ENCODE data around the gene GADD45B.

DNA sequence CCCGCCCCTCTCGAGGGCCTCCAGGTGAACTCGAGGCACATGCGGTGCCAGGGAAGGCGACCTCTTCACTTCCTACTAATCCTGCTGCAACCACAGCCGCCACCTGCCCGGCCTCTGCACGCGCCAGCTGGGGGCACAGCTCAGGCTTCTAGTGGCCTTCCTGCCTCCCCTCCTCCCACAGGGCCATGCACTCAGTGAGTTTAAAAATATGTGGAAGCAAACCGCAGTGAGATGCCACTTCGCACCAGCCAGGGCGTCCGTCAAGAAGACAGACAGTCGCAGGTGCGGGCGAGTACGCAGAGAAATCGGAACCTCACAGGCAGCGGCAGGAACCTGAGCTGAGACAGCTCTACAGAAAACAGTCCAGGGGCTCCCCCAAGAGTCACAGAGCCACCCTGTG lies 29.5 kb upstream of the GADD45B start:
- TF ChIP-seq, protein P1, sequence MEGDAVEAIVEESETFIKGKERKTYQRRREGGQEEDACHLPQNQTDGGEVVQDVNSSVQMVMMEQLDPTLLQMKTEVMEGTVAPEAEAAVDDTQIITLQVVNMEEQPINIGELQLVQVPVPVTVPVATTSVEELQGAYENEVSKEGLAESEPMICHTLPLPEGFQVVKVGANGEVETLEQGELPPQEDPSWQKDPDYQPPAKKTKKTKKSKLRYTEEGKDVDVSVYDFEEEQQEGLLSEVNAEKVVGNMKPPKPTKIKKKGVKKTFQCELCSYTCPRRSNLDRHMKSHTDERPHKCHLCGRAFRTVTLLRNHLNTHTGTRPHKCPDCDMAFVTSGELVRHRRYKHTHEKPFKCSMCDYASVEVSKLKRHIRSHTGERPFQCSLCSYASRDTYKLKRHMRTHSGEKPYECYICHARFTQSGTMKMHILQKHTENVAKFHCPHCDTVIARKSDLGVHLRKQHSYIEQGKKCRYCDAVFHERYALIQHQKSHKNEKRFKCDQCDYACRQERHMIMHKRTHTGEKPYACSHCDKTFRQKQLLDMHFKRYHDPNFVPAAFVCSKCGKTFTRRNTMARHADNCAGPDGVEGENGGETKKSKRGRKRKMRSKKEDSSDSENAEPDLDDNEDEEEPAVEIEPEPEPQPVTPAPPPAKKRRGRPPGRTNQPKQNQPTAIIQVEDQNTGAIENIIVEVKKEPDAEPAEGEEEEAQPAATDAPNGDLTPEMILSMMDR (IDR thresholded peaks at IDR 0.05; ENCODE audit: poor library complexity, severe bottlenecking): no peak
- TF ChIP-seq, protein P2, sequence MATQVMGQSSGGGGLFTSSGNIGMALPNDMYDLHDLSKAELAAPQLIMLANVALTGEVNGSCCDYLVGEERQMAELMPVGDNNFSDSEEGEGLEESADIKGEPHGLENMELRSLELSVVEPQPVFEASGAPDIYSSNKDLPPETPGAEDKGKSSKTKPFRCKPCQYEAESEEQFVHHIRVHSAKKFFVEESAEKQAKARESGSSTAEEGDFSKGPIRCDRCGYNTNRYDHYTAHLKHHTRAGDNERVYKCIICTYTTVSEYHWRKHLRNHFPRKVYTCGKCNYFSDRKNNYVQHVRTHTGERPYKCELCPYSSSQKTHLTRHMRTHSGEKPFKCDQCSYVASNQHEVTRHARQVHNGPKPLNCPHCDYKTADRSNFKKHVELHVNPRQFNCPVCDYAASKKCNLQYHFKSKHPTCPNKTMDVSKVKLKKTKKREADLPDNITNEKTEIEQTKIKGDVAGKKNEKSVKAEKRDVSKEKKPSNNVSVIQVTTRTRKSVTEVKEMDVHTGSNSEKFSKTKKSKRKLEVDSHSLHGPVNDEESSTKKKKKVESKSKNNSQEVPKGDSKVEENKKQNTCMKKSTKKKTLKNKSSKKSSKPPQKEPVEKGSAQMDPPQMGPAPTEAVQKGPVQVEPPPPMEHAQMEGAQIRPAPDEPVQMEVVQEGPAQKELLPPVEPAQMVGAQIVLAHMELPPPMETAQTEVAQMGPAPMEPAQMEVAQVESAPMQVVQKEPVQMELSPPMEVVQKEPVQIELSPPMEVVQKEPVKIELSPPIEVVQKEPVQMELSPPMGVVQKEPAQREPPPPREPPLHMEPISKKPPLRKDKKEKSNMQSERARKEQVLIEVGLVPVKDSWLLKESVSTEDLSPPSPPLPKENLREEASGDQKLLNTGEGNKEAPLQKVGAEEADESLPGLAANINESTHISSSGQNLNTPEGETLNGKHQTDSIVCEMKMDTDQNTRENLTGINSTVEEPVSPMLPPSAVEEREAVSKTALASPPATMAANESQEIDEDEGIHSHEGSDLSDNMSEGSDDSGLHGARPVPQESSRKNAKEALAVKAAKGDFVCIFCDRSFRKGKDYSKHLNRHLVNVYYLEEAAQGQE (IDR thresholded peaks at IDR 0.05; ENCODE audit: borderline replicate concordance): no peak
- TF ChIP-seq EP300 (conservative IDR thresholded peaks at IDR 0.05; ENCODE audit: poor library complexity, severe bottlenecking) (no peak), EZH2 (IDR thresholded peaks at IDR 0.05; ENCODE audit: borderline replicate concordance, insufficient read depth, low read length, poor library complexity, severe bottlenecking) (no peak), POLR2AphosphoS5 (IDR thresholded peaks at IDR 0.05) (no peak)

Measured in neural cell (in vitro differentiated cells).